ENCODE results near the gene DLG2. TPM values are rescaled to one million over a fixed set of nuclear protein-coding genes. Genes with fewer than 3 reads are reported as not detected.

Gene DLG2
- total and polyA plus RNA-seq, 2 of the 8 experiments (the other 6 are each of a cell fraction or from before 2014, with no cell fraction given): 1.7 to 14.3 TPM

DNA sequence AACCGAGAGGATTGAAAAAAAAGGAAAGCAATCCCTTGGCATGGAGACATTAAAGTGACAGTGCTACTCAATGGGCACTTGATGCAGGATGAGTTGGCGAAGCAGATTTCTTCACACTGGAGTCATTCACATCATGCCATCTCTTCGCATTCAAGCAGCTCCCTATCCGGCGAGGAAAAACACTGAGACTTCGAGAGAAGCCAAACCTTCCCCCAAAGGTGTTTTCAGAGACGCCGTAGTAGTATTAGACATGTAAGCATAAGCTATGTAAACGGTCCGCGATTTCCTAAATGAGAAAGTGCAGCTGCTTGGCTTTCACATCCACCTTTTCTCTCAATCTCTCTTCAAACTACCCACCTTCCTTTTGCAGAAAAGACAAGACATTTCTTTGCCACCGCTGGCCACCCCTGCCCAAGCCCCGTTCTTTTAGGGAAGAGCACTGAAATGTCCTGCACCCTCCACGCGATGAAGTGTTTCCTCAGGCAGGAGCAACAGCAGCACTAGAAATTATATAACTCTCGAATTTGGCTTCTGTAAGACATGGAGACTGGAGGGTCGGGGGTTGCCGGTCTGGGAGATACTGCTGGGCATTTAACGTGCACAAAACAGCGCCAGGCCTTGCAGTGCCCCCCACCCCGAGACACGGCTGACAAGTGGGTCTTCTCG is at the start of gene DLG2 (continued):
- TF ChIP-seq, protein P1, sequence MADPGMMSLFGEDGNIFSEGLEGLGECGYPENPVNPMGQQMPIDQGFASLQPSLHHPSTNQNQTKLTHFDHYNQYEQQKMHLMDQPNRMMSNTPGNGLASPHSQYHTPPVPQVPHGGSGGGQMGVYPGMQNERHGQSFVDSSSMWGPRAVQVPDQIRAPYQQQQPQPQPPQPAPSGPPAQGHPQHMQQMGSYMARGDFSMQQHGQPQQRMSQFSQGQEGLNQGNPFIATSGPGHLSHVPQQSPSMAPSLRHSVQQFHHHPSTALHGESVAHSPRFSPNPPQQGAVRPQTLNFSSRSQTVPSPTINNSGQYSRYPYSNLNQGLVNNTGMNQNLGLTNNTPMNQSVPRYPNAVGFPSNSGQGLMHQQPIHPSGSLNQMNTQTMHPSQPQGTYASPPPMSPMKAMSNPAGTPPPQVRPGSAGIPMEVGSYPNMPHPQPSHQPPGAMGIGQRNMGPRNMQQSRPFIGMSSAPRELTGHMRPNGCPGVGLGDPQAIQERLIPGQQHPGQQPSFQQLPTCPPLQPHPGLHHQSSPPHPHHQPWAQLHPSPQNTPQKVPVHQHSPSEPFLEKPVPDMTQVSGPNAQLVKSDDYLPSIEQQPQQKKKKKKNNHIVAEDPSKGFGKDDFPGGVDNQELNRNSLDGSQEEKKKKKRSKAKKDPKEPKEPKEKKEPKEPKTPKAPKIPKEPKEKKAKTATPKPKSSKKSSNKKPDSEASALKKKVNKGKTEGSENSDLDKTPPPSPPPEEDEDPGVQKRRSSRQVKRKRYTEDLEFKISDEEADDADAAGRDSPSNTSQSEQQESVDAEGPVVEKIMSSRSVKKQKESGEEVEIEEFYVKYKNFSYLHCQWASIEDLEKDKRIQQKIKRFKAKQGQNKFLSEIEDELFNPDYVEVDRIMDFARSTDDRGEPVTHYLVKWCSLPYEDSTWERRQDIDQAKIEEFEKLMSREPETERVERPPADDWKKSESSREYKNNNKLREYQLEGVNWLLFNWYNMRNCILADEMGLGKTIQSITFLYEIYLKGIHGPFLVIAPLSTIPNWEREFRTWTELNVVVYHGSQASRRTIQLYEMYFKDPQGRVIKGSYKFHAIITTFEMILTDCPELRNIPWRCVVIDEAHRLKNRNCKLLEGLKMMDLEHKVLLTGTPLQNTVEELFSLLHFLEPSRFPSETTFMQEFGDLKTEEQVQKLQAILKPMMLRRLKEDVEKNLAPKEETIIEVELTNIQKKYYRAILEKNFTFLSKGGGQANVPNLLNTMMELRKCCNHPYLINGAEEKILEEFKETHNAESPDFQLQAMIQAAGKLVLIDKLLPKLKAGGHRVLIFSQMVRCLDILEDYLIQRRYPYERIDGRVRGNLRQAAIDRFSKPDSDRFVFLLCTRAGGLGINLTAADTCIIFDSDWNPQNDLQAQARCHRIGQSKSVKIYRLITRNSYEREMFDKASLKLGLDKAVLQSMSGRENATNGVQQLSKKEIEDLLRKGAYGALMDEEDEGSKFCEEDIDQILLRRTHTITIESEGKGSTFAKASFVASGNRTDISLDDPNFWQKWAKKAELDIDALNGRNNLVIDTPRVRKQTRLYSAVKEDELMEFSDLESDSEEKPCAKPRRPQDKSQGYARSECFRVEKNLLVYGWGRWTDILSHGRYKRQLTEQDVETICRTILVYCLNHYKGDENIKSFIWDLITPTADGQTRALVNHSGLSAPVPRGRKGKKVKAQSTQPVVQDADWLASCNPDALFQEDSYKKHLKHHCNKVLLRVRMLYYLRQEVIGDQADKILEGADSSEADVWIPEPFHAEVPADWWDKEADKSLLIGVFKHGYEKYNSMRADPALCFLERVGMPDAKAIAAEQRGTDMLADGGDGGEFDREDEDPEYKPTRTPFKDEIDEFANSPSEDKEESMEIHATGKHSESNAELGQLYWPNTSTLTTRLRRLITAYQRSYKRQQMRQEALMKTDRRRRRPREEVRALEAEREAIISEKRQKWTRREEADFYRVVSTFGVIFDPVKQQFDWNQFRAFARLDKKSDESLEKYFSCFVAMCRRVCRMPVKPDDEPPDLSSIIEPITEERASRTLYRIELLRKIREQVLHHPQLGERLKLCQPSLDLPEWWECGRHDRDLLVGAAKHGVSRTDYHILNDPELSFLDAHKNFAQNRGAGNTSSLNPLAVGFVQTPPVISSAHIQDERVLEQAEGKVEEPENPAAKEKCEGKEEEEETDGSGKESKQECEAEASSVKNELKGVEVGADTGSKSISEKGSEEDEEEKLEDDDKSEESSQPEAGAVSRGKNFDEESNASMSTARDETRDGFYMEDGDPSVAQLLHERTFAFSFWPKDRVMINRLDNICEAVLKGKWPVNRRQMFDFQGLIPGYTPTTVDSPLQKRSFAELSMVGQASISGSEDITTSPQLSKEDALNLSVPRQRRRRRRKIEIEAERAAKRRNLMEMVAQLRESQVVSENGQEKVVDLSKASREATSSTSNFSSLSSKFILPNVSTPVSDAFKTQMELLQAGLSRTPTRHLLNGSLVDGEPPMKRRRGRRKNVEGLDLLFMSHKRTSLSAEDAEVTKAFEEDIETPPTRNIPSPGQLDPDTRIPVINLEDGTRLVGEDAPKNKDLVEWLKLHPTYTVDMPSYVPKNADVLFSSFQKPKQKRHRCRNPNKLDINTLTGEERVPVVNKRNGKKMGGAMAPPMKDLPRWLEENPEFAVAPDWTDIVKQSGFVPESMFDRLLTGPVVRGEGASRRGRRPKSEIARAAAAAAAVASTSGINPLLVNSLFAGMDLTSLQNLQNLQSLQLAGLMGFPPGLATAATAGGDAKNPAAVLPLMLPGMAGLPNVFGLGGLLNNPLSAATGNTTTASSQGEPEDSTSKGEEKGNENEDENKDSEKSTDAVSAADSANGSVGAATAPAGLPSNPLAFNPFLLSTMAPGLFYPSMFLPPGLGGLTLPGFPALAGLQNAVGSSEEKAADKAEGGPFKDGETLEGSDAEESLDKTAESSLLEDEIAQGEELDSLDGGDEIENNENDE (IDR thresholded peaks at IDR 0.05; ENCODE audit: insufficient replicate concordance, low read length): no peak
